GM12891 (cell line): ENCODE measurements around the gene DAO.

Experiments
- POLR2A ChIP-seq: IDR thresholded peaks from 2 replicates; pipeline ENCODE4 v1.6.1; 2011; ENCODE audit warnings: low read depth, low read length, control low read depth
- POLR2AphosphoS5 ChIP-seq: IDR thresholded peaks from 2 replicates; pipeline ENCODE4 v1.6.1; 2011; ENCODE audit warnings: low read depth, low read length, control low read depth

DNA sequence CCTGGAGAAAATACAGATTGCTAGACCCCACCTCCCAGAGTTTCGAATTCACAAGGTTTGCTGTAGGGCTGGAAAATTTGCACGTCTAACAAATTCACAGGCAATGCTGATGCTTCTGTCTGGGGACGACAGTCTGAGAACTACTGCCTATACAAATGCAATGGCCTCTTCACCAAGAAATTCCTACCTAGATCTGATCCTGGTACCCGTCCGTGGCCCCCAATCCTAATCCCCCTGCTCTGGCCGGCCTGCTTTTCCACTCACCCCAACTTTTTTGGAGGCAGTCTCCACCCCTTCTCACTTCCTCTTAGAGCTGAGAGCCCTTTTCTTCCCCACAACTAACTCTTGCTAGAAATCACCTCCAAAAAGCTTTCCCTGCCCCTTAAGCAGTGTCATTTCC, 19.4 kb upstream of the DAO start:
- no peak for TF ChIP-seq POLR2A
- no peak for TF ChIP-seq POLR2AphosphoS5
